Measurements from ENCODE around the gene EIF1.

Gene EIF1

GRCh38 chr17:41689497-41690299, 1.0 kb downstream of the EIF1 start:
- H3K4me1 ChIP-seq, result peaks cover 0 to 32% (median 23%) of the 10 kb centered on the region in 4 donors
- intact Hi-C loops (cut with DNase I; ENCODE audit: low total_unique reads), result no loop called here
- peaks cover 52 to 53% (median 53%) of the 10 kb centered on the region in 3 donors for H3K36me3 ChIP-seq
- no peaks in the 10 kb centered on the region for H3K9me3 ChIP-seq
- H3K27ac ChIP-seq, result peak overlapping the region; percentile 100
- peak; percentile 37 to 63 for TF ChIP-seq CTCF (IDR thresholded peaks at IDR 0.05)
- no peaks in the 10 kb centered on the region for H3K27me3 ChIP-seq
- H3K4me3 ChIP-seq, result peak overlapping the region; percentile 86 to 100
- DNase-seq, result no peak

GRCh38 chr17:41690497-41690896, 1.8 kb downstream of the EIF1 start:
- Histone ChIP-seq H3K9me3 (no peaks in the 10 kb centered on the region), H3K27ac (peak overlapping the region; percentile 100), H3K27me3 (no peaks in the 10 kb centered on the region), H3K4me3 (peak overlapping the region in 1 of 2 donors; percentile 86), H3K36me3 (peaks cover 57 to 61% (median 61%) of the 10 kb centered on the region in 3 donors), H3K4me1 (peaks cover 0 to 33% (median 23%) of the 10 kb centered on the region in 4 donors)
- no peak for DNase-seq
- no peak for TF ChIP-seq CTCF (IDR thresholded peaks at IDR 0.05)
- intact Hi-C loops (cut with DNase I; ENCODE audit: low total_unique reads), result no loop called here

- peak overlapping the region in 1 of 2 donors; percentile 86 for H3K4me3 ChIP-seq
- peaks cover 57 to 64% (median 61%) of the 10 kb centered on the region in 3 donors for H3K36me3 ChIP-seq
- no peaks in the 10 kb centered on the region for H3K9me3 ChIP-seq
- peaks cover 0 to 40% (median 30%) of the 10 kb centered on the region in 4 donors for H3K4me1 ChIP-seq
- no peak for DNase-seq
- no peak for TF ChIP-seq CTCF (IDR thresholded peaks at IDR 0.05)
- H3K27ac ChIP-seq, result peak overlapping the region in 1 of 2 donors; percentile 100
- no peaks in the 10 kb centered on the region for H3K27me3 ChIP-seq
- intact Hi-C loops (cut with DNase I; ENCODE audit: low total_unique reads), result no loop called here
These were observed 2.5 kb downstream of the EIF1 start for GRCh38 chr17:41691031-41691777.

GRCh38 chr17:41692722-41693521, 4.2 kb downstream of the EIF1 start:
- Histone ChIP-seq H3K36me3 (peaks cover 57 to 64% (median 61%) of the 10 kb centered on the region in 3 donors), H3K4me1 (peaks cover 0 to 45% (median 32%) of the 10 kb centered on the region in 4 donors), H3K9me3 (no peaks in the 10 kb centered on the region), H3K27ac (no peak overlapping the region), H3K27me3 (no peaks in the 10 kb centered on the region), H3K4me3 (no peak overlapping the region)
- no peak for DNase-seq
- no peak for TF ChIP-seq CTCF (IDR thresholded peaks at IDR 0.05)
- intact Hi-C loops (cut with DNase I; ENCODE audit: low total_unique reads), result no loop called here

- Histone ChIP-seq H3K27ac (peak overlapping the region in 1 of 2 donors; percentile 47), H3K36me3 (peaks cover 50 to 56% (median 53%) of the 10 kb centered on the region in 3 donors), H3K27me3 (no peaks in the 10 kb centered on the region), H3K9me3 (no peaks in the 10 kb centered on the region), H3K4me1 (peaks cover 0 to 37% (median 27%) of the 10 kb centered on the region in 4 donors), H3K4me3 (no peak overlapping the region)
- DNase-seq, result no peak
- intact Hi-C loops (cut with DNase I; ENCODE audit: low total_unique reads), result no loop called here
- TF ChIP-seq CTCF (IDR thresholded peaks at IDR 0.05), result no peak
These were observed 6.5 kb downstream of the EIF1 start for GRCh38 chr17:41695134-41695661.

Data from tibial artery (tissue), 4 donors.